Epithelial cell of proximal tubule (primary cell): ENCODE results near the gene APOA5. TPM values are rescaled to one million over a fixed set of nuclear protein-coding genes. Genes with fewer than 3 reads are reported as not detected.

Experiments used
- DNase-seq: peaks from one replicate; pipeline ENCODE4 v3.0.0-alpha.2; 2011; ENCODE audit warnings: low read depth
- H3K4me3 ChIP-seq: 2 replicates; pipeline ENCODE4 v1.5.1; 2011; ENCODE audit warnings: low read depth, mild to moderate bottlenecking, low read length
- total RNA-seq: library from RNA; depleted of rRNA; stranded (reverse); fragments of >200 nt; gene quantifications from 2 replicates; pipeline ENCODE4 v1.2.3, GENCODE V29; 2015
- TF ChIP-seq, protein P1 (sequence below): conservative IDR thresholded peaks from 2 replicates; pipeline ENCODE4 v1.5.1; 2012; ENCODE audit warnings: low read depth, mild to moderate bottlenecking, low read length

Gene APOA5
- total RNA-seq, 1 donor from 2014 or later, result not detected

DNA sequence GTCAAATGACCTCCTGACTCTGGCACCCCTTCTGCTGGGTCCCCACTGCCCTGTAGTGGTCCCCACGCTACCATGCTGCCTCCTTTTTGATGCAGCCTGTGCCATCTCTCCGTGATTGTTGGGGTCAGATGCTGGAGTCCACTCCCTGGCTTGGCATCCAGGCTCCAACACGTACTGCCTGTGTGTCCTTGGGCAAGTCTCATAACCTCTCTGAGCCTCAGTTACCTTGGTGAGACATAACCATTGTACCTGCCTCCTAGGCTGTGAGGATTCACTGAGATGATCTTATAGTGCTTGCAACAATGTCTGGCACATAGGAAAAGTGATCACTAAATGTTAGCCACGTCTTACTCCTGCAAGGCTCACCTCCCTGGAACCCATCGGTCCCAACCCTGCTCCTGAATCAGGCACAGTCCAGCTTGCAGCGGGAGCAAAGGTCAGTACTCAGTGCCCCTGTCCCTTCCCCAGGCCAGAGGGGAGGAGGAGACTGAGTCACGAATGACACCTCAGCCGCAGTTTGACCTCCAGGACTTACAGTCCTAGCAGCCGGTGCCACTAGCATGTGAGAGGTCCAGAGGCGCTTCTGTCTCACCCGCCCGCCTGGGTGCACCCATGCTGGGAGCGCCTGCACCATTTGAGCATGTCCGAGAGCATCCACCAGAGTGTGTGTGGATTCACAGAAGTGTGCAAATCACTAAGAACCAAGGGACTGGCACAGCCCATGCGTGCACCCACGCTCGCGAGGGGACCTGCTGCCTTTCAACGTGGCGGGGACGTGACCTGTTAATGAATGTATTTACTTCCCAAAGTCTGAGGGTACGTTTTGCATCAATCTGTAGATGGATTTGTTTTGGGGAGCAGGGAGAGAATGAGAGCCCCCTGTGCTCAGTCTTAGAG is 34.4 kb upstream of the APOA5 start:
- no peak for DNase-seq
- no peak overlapping the region for H3K4me3 ChIP-seq
- TF ChIP-seq, protein P1, sequence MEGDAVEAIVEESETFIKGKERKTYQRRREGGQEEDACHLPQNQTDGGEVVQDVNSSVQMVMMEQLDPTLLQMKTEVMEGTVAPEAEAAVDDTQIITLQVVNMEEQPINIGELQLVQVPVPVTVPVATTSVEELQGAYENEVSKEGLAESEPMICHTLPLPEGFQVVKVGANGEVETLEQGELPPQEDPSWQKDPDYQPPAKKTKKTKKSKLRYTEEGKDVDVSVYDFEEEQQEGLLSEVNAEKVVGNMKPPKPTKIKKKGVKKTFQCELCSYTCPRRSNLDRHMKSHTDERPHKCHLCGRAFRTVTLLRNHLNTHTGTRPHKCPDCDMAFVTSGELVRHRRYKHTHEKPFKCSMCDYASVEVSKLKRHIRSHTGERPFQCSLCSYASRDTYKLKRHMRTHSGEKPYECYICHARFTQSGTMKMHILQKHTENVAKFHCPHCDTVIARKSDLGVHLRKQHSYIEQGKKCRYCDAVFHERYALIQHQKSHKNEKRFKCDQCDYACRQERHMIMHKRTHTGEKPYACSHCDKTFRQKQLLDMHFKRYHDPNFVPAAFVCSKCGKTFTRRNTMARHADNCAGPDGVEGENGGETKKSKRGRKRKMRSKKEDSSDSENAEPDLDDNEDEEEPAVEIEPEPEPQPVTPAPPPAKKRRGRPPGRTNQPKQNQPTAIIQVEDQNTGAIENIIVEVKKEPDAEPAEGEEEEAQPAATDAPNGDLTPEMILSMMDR, result no peak

DNA sequence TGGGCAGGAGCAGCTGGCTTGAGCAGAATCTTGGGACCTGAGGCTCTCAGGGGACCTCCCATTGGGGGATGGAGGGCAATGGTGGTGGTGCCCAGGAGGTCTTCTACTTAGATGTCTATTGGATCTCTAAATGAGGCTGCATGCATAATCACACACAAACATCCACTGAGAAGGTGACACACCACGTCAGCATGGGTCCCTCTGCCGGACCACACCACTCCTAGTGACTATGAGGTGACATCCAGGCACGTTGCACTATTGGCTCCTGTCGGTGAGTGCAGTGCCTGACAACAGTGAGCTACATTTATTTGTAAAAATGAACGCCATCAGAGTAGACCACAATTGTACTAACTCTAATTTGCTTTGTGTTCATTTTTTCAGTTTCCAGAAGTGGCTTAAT is 33.8 kb upstream of the APOA5 start:
- TF ChIP-seq, protein P1, result no peak
- DNase-seq, result no peak
- no peak overlapping the region for H3K4me3 ChIP-seq

DNA sequence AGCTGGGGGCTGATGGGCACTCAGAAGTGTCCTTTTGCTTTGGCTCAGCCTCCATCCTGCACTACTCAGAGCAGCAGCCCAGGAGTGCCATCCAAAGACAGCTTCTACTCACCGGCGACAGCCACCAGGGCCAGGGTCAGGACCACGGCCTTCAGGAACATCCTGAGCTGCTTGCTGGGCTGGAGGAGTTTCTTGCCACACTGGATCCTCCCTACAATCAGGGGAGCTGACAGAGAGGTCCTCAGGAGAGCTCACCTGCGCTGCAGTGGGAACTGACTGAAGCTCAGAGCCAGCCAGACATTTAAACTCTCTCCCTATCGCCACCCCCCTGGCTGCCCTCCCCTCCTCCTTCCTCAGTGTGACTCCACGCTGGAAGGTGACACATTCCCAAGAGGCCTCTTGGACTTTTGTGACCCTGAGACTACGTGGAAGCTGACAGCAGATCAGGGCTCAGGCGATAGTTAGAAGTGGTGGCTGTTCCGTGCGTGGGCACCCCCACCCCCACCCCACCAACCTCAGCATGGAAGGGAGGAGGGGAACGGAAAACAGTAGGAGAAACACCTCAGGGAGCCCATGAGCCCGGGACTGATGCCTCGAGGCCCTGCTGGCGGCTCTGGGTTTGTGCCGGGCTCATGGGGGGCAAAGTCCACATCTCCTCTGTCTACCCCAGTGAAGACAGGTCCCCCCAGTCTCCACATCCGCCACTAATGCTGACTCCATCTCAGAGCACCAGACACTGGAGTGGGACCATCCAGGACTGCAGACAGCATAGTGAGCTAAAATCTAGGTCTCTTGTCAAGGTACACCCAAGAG is 31.6 kb upstream of the APOA5 start, which contains the start of gene APOA4:
APOA4 (minus strand) TSS at position 274 of the 813 bp plus-strand sequence; CDS start at position 161, 113 bp downstream.
- H3K4me3 ChIP-seq, result no peak within 1 kb of the TSS
- no peak for DNase-seq
- TF ChIP-seq, protein P1, result no peak

DNA sequence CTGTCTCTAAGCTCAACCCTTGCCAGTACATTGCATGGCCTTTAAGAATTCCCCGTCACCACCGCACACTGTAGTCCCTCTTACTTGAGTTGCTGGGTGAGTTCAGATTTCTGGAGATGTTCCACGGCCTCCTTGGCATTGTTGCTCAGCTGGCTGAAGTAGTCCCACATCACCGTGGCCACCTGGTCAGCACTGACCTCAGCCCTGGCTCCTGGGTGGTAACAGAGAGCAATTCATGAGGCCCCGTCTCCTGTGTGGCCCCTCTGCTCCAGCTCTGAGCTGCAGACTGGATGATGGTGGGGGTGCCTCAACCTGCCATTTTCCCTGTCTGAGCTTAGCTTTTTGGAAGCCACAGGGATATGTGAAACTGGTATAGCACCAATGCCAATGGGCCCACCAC is 30.9 kb upstream of the APOA5 start:
- TF ChIP-seq, protein P1, result no peak
- DNase-seq, result no peak
- no peak overlapping the region for H3K4me3 ChIP-seq

DNA sequence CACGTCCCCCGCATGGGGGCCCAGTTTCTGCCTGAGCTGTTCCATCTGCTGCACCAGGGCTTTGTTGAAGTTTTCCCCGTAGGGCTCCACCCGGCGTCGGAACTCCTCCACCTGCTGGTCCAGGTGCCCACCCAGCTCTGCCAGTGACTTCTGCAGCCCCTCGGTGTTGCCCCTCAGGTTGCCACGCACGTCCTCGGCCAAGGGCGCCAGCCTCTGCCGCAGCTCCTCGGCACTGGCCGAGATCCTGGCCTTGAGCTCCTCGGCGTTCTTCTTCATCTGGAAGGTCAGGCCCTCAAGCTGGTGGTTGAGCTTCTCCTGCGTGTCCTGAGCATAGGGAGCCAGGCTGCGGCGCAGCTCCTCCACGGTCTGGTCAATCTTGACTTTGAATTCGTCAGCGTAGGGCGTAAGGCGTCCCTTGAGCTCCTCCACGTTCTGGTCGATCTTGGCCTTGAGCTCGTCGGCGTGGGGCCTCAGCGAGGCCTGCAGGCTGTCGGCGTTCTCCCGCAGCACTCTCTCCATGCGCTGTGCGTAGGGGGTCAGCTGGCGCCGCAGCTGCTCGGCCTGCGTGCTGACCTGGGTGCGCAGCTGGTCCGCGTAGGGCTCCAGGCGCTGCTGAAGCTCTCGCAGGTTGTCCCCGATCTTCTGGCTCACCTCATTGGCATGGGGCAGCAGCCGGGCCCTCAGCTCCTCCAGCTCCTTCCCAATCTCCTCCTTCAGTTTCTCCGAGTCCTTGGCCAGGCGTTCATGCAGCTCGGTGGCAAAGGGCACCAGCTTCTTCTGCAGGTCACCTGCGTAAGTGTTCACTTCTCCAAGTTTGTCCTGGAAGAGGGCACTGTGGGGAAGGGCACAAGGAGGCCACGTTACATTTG is 29.6 kb upstream of the APOA5 start:
- H3K4me3 ChIP-seq, result no peak overlapping the region
- TF ChIP-seq, protein P1, result no peak
- no peak for DNase-seq

DNA sequence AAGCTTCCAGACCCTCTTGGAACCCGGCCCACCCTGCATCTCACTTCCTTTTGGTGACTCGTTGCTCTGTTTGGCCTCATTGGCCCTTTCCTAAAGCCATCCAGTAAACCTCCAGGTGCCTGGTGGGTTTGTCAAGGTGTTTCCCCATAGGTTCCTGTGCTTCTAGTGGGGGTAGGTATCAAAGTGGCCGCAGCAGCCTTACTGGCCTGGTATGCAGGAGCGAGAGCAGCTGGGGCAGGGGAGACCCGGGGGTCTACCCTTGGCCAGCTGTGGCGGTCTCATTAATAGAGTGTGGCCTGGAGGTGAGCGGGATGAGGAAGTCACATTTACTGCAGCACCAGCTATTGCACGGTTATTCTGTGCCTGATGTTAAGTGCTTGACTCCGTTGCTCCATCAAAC is 27.4 kb upstream of the APOA5 start:
- DNase-seq, result no peak
- TF ChIP-seq, protein P1, result no peak
- H3K4me3 ChIP-seq, result no peak overlapping the region
